Measurements from ENCODE around the gene HSF2.
"Not testable (repeated sequence)": the region's sequence is repeated elsewhere in the genome, so short reads cannot be mapped to it uniquely, and the experiment has no call there.

Gene HSF2

GRCh38 chr6:122400462-122401089 lies 1.1 kb downstream of the HSF2 start:
- DNase-seq = no peak

- no peak for DNase-seq
Measured at GRCh38 chr6:122401104-122401503, 1.7 kb downstream of the HSF2 start.

- DNase-seq = no peak
Measured at GRCh38 chr6:122404444-122404843, 5.0 kb downstream of the HSF2 start.

- DNase-seq = no peak
Measured at GRCh38 chr6:122405417-122405816, 6.0 kb downstream of the HSF2 start.

GRCh38 chr6:122406187-122406586 lies 6.7 kb downstream of the HSF2 start:
- no peak for DNase-seq

GRCh38 chr6:122407712-122408111 lies 8.3 kb downstream of the HSF2 start:
- DNase-seq = no peak

- DNase-seq = no peak
Measured at GRCh38 chr6:122408240-122408639, 8.8 kb downstream of the HSF2 start.

GRCh38 chr6:122408702-122409458 lies 9.4 kb downstream of the HSF2 start:
- DNase-seq = peak in 1 of 2 donors; percentile 54

- DNase-seq = no peak
Measured at GRCh38 chr6:122412001-122412400, 12.5 kb downstream of the HSF2 start.

GRCh38 chr6:122416825-122417224 lies 17.4 kb downstream of the HSF2 start:
- no peak for DNase-seq

- no peak for DNase-seq
Measured at GRCh38 chr6:122422003-122422402, 22.6 kb downstream of the HSF2 start.

- no peak for DNase-seq
Measured at GRCh38 chr6:122422614-122423267, 23.3 kb downstream of the HSF2 start.

GRCh38 chr6:122423734-122424133 lies 24.3 kb downstream of the HSF2 start:
- no peak for DNase-seq

- DNase-seq = no peak
Measured at GRCh38 chr6:122426597-122426996, 27.1 kb downstream of the HSF2 start.

GRCh38 chr6:122428781-122429180 lies 29.3 kb downstream of the HSF2 start:
- no peak for DNase-seq

GRCh38 chr6:122429323-122429722 lies 29.9 kb downstream of the HSF2 start:
- no peak for DNase-seq

- DNase-seq = no peak
Measured at GRCh38 chr6:122431780-122432179, 32.3 kb downstream of the HSF2 start.

- DNase-seq = no peak
Measured at GRCh38 chr6:122432816-122433215, 33.4 kb downstream of the HSF2 start.

- DNase-seq = no peak
Measured at GRCh38 chr6:122438975-122439374, 39.5 kb downstream of the HSF2 start.

- no peak for DNase-seq
Measured at GRCh38 chr6:122445274-122445673, 45.8 kb downstream of the HSF2 start.

GRCh38 chr6:122449069-122449468 lies 49.6 kb downstream of the HSF2 start:
- no peak for DNase-seq

- DNase-seq = no peak
Measured at GRCh38 chr6:122452509-122452908, 53.1 kb downstream of the HSF2 start.

- no peak for DNase-seq
Measured at GRCh38 chr6:122454673-122455072, 55.2 kb downstream of the HSF2 start.

- DNase-seq = not testable (repeated sequence)
Measured at GRCh38 chr6:122455116-122455515, 55.7 kb downstream of the HSF2 start.

Data from CD4-positive, alpha-beta T cell treated with Interleukin-4 for 1 hour (primary cell).